Keratinocyte (primary cell): ENCODE data around the gene CXCL14.

Source experiments
- CTCF ChIP-seq, 3 experiments: IDR thresholded peaks in 1 of 3; conservative IDR thresholded peaks in 1 of 3; optimal IDR thresholded peaks in 1 of 3; 2 replicates in 2 of 3; 3 replicates in 1 of 3; pipeline versions ENCODE3 to v1.5.1; 2011; ENCODE audit warnings: low read length in 3 of 3, mild to moderate bottlenecking in 3 of 3, moderate library complexity in 2 of 3, control low read depth in 1 of 3, inconsistent platforms in 1 of 3; ENCODE audit not compliant: insufficient read depth in 2 of 3; ENCODE audit errors: extremely low read depth in 1 of 3
- EZH2 ChIP-seq: IDR thresholded peaks from one replicate; pipeline ENCODE4 v1.6.1; 2012; ENCODE audit warnings: inconsistent platforms, mild to moderate bottlenecking, low read length, moderate library complexity

DNA sequence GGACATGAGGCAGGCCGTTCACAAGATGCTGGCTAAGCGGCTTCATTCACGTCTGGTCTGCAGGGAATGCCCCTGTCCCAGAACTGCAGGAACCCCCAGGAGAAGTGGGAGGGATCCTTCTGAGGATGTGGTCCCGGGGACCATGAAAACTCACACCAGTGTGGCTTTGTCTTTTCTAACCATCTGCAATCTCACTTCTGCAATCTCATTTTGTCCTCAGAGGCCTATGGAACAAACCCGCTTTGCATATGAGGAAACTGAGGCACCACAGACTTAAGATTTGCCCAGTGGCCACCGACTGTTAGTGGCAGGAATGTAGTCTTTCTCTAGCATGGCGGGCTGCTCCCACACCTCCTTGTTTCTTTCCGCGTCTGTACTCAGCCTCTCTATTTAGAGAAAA lies 6.9 kb downstream of the CXCL14 start:
- no peak for TF ChIP-seq CTCF (optimal IDR thresholded peaks at IDR 0.05 in 1 of 3, IDR thresholded peaks at IDR 0.05 in 1 of 3, conservative IDR thresholded peaks at IDR 0.05 in 1 of 3; ENCODE audit: extremely low read depth in 1 of 3, insufficient read depth in 2 of 3, low read length in 3 of 3)
- TF ChIP-seq EZH2, result no peak
